DND-41 (cell line): ENCODE results near the gene MKI67.

Experiments
- EZH2 ChIP-seq: IDR thresholded peaks from 3 replicates; pipeline ENCODE4 v1.6.1; 2012; ENCODE audit warnings: borderline replicate concordance, low read depth, mild to moderate bottlenecking, moderate library complexity, low read length, inconsistent platforms; ENCODE audit not compliant: severe bottlenecking
- TF ChIP-seq, protein P1 (sequence below): IDR thresholded peaks from 2 replicates; pipeline ENCODE4 v1.5.1; 2012; ENCODE audit warnings: borderline replicate concordance, low read length, moderate library complexity, mild to moderate bottlenecking; ENCODE audit not compliant: poor library complexity, severe bottlenecking; ENCODE audit errors: extremely low read depth

DNA sequence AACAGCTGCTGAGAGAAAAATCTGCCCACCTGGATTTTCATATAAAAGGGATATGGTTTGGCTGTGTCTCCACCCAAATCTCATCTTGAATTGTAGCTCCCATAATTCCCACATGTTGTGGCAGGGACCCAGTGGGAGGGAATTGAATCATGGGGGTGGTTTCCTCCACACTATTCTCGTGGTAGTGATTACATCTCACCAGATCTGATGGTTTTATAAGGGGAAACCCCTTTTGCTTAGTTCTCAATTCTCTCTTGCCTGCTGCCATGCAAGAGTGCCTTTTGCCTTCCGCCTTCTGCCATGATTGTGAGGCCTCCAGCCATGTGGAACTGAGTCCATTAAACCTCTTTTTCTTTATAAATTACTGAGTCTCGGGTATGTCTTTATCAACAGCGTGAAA lies 20.8 kb upstream of the MKI67 start:
- TF ChIP-seq, protein P1, sequence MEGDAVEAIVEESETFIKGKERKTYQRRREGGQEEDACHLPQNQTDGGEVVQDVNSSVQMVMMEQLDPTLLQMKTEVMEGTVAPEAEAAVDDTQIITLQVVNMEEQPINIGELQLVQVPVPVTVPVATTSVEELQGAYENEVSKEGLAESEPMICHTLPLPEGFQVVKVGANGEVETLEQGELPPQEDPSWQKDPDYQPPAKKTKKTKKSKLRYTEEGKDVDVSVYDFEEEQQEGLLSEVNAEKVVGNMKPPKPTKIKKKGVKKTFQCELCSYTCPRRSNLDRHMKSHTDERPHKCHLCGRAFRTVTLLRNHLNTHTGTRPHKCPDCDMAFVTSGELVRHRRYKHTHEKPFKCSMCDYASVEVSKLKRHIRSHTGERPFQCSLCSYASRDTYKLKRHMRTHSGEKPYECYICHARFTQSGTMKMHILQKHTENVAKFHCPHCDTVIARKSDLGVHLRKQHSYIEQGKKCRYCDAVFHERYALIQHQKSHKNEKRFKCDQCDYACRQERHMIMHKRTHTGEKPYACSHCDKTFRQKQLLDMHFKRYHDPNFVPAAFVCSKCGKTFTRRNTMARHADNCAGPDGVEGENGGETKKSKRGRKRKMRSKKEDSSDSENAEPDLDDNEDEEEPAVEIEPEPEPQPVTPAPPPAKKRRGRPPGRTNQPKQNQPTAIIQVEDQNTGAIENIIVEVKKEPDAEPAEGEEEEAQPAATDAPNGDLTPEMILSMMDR, result no peak
- TF ChIP-seq EZH2, result no peak
